ENCODE measurements around the gene ADGRD1.
"Not testable (repeated sequence)": the region's sequence is repeated elsewhere in the genome, so short reads cannot be mapped to it uniquely, and the experiment has no call there.

ADGRD1 gene

GRCh38 chr12:130983328-130984017 is 29.8 kb downstream of the ADGRD1 start:
- DNase-seq: peak in 3 of 56 donors; percentile 10 to 27 (median 13)

- no peak for DNase-seq
These were observed 30.7 kb downstream of the ADGRD1 start for GRCh38 chr12:130984183-130985058.

- DNase-seq: no peak
These were observed 33.6 kb downstream of the ADGRD1 start for GRCh38 chr12:130987151-130987931.

GRCh38 chr12:130988261-130988660 is 34.6 kb downstream of the ADGRD1 start:
- DNase-seq: no peak

- DNase-seq: no peak
These were observed 35.0 kb downstream of the ADGRD1 start for GRCh38 chr12:130988751-130989150.

GRCh38 chr12:130989391-130989790 is 35.7 kb downstream of the ADGRD1 start:
- DNase-seq: no peak

- no peak for DNase-seq
These were observed 36.3 kb downstream of the ADGRD1 start for GRCh38 chr12:130990034-130990433.

- DNase-seq: no peak
These were observed 38.7 kb downstream of the ADGRD1 start for GRCh38 chr12:130992448-130992847.

- DNase-seq: no peak
These were observed 39.4 kb downstream of the ADGRD1 start for GRCh38 chr12:130992979-130993538.

GRCh38 chr12:130993759-130994670 is 40.3 kb downstream of the ADGRD1 start:
- DNase-seq: no peak

- DNase-seq: no peak
These were observed 41.2 kb downstream of the ADGRD1 start for GRCh38 chr12:130994821-130995375.

- DNase-seq: not testable (repeated sequence)
These were observed 41.8 kb downstream of the ADGRD1 start for GRCh38 chr12:130995386-130995969.

GRCh38 chr12:130998136-130998535 is 44.4 kb downstream of the ADGRD1 start:
- DNase-seq: no peak

- no peak for DNase-seq
These were observed 46.3 kb downstream of the ADGRD1 start for GRCh38 chr12:131000000-131000486.

GRCh38 chr12:131001493-131001892 is 47.8 kb downstream of the ADGRD1 start:
- no peak for DNase-seq

GRCh38 chr12:131002216-131002631 is 48.5 kb downstream of the ADGRD1 start:
- peak in 2 of 56 donors; percentile 6 to 11 for DNase-seq

- no peak for DNase-seq
These were observed 49.5 kb downstream of the ADGRD1 start for GRCh38 chr12:131003036-131003715.

GRCh38 chr12:131003716-131004045 is 50.0 kb downstream of the ADGRD1 start:
- DNase-seq: no peak

GRCh38 chr12:131004166-131004565 is 50.5 kb downstream of the ADGRD1 start:
- no peak for DNase-seq

Measured in amygdala (tissue), 56 donors.